ENCODE results near the gene SWSAP1. TPM values are rescaled to one million over a fixed set of nuclear protein-coding genes. Genes with fewer than 3 reads are reported as not detected.

The SWSAP1 gene
- polyA plus RNA-seq, 1 of the 3 experiments (the other 2 are of a cell fraction) = 2.8 TPM

DNA sequence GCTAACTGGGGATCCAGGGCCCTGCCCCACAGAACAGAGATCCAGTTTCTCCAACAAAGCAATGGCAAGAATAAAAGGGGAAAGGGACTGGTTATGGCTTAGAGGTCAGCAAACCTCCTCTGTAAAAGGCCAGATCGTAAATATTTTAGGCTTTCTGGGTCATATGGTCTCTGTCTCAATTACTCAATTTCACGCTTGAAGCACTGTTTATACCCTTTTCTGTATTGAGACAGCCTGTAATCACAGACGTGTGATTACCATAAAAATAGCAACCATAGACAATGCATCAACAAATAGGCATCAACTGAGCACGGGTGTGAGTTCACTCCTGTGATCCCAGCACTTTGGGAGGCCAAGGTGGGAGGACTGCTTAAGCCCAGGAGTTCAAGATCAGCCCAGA is 44.3 kb upstream of the SWSAP1 start:
- no peaks in the 10 kb centered on the region for H3K9me2 ChIP-seq
- peaks cover 6 to 13% of the 10 kb centered on the region in 2 experiments for H3K36me3 ChIP-seq (replicated peaks in 1 of 2; ENCODE audit: control insufficient read depth in 1 of 2, insufficient read depth in 2 of 2, low read length in 1 of 2)
- no peak overlapping the region for H3K9ac ChIP-seq
- H3K4me2 ChIP-seq = no peak overlapping the region
- 95% methylated on average over 4 of the region's 4 CpGs for WGBS (ENCODE audit: low lambda C conversion rate)
- DNase-seq = no peak
- no peak for TF ChIP-seq MEF2A (IDR thresholded peaks at IDR 0.05; ENCODE audit: borderline replicate concordance, low read depth)
- TF ChIP-seq TAF1 (IDR thresholded peaks at IDR 0.05; ENCODE audit: borderline replicate concordance, low read depth, low read length) = no peak
- TF ChIP-seq EZH2phosphoT487 (IDR thresholded peaks at IDR 0.05; ENCODE audit: borderline replicate concordance, low read depth) = no peak
- TF ChIP-seq EP300 (IDR thresholded peaks at IDR 0.05; ENCODE audit: borderline replicate concordance in 1 of 2, low read depth in 1 of 2, low read length in 1 of 2) = no peak
- TF ChIP-seq POLR2AphosphoS5 (IDR thresholded peaks at IDR 0.05; ENCODE audit: low read depth, low read length) = no peak
- TF ChIP-seq RXRA (IDR thresholded peaks at IDR 0.05; ENCODE audit: borderline replicate concordance, low read depth) = no peak
- TF ChIP-seq, protein P1, sequence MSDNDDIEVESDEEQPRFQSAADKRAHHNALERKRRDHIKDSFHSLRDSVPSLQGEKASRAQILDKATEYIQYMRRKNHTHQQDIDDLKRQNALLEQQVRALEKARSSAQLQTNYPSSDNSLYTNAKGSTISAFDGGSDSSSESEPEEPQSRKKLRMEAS (IDR thresholded peaks at IDR 0.05; ENCODE audit: low read depth) = no peak
- no peak for TF ChIP-seq NFIC (IDR thresholded peaks at IDR 0.05; ENCODE audit: borderline replicate concordance)
- no peak for TF ChIP-seq TCF12 (IDR thresholded peaks at IDR 0.05)
- TF ChIP-seq, protein P2, sequence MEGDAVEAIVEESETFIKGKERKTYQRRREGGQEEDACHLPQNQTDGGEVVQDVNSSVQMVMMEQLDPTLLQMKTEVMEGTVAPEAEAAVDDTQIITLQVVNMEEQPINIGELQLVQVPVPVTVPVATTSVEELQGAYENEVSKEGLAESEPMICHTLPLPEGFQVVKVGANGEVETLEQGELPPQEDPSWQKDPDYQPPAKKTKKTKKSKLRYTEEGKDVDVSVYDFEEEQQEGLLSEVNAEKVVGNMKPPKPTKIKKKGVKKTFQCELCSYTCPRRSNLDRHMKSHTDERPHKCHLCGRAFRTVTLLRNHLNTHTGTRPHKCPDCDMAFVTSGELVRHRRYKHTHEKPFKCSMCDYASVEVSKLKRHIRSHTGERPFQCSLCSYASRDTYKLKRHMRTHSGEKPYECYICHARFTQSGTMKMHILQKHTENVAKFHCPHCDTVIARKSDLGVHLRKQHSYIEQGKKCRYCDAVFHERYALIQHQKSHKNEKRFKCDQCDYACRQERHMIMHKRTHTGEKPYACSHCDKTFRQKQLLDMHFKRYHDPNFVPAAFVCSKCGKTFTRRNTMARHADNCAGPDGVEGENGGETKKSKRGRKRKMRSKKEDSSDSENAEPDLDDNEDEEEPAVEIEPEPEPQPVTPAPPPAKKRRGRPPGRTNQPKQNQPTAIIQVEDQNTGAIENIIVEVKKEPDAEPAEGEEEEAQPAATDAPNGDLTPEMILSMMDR (IDR thresholded peaks at IDR 0.05) = no peak
- TF ChIP-seq FOXJ3 (CRISPR knock-in tag; IDR thresholded peaks at IDR 0.05) = no peak
- TF ChIP-seq SMC3 (IDR thresholded peaks at IDR 0.05; ENCODE audit: low read depth, low read length) = no peak
- no peak for TF ChIP-seq GABPA (IDR thresholded peaks at IDR 0.05; ENCODE audit: low read depth)
- no peak for TF ChIP-seq RAD21 (IDR thresholded peaks at IDR 0.05; ENCODE audit: low read length)
- TF ChIP-seq, protein P3, sequence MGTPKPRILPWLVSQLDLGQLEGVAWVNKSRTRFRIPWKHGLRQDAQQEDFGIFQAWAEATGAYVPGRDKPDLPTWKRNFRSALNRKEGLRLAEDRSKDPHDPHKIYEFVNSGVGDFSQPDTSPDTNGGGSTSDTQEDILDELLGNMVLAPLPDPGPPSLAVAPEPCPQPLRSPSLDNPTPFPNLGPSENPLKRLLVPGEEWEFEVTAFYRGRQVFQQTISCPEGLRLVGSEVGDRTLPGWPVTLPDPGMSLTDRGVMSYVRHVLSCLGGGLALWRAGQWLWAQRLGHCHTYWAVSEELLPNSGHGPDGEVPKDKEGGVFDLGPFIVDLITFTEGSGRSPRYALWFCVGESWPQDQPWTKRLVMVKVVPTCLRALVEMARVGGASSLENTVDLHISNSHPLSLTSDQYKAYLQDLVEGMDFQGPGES (IDR thresholded peaks at IDR 0.05; ENCODE audit: low read depth, low read length) = no peak
- no peak for TF ChIP-seq JUND (IDR thresholded peaks at IDR 0.05)
- TF ChIP-seq, protein P4, sequence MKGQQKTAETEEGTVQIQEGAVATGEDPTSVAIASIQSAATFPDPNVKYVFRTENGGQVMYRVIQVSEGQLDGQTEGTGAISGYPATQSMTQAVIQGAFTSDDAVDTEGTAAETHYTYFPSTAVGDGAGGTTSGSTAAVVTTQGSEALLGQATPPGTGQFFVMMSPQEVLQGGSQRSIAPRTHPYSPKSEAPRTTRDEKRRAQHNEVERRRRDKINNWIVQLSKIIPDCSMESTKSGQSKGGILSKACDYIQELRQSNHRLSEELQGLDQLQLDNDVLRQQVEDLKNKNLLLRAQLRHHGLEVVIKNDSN (IDR thresholded peaks at IDR 0.05; ENCODE audit: borderline replicate concordance, low read depth) = no peak
- TF ChIP-seq, protein P5, sequence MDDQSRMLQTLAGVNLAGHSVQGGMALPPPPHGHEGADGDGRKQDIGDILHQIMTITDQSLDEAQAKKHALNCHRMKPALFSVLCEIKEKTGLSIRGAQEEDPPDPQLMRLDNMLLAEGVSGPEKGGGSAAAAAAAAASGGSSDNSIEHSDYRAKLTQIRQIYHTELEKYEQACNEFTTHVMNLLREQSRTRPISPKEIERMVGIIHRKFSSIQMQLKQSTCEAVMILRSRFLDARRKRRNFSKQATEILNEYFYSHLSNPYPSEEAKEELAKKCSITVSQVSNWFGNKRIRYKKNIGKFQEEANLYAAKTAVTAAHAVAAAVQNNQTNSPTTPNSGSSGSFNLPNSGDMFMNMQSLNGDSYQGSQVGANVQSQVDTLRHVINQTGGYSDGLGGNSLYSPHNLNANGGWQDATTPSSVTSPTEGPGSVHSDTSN (IDR thresholded peaks at IDR 0.05) = no peak
- TF ChIP-seq ELF1 (IDR thresholded peaks at IDR 0.05) = no peak
- H3K9me3 ChIP-seq = no peaks in the 10 kb centered on the region
- H3F3A ChIP-seq (replicated peaks; ENCODE audit: insufficient read depth) = peaks cover 5% of the 10 kb centered on the region
- CTCF ChIA-PET = no interaction called here
- no peak overlapping the region for H3K27ac ChIP-seq (ENCODE audit: low read depth in 2 of 2, low read length in 1 of 2)
- no peaks in the 10 kb centered on the region for H3K79me2 ChIP-seq (ENCODE audit: insufficient read depth)
- no peak overlapping the region for H3K4me3 ChIP-seq (ENCODE audit: low read depth in 2 of 2, low read length in 1 of 2)
- no peak overlapping the region for H2AFZ ChIP-seq (ENCODE audit: low read depth)
- H4K20me1 ChIP-seq (ENCODE audit: insufficient read depth) = no peaks in the 10 kb centered on the region
- H3K27me3 ChIP-seq (ENCODE audit: insufficient read depth) = no peaks in the 10 kb centered on the region
- H3K4me1 ChIP-seq (ENCODE audit: control insufficient read depth in 1 of 2, insufficient read depth in 2 of 2, low read depth in 1 of 2, low read length in 1 of 2) = no peaks in the 10 kb centered on the region
- POLR2A ChIA-PET = no interaction called here
